Mucosa of rectum (tissue), 2 donors: ENCODE measurements around the gene ZNF609.
"Not testable (repeated sequence)": the region's sequence is repeated elsewhere in the genome, so short reads cannot be mapped to it uniquely, and the experiment has no call there.

Source experiments
- H3K27ac ChIP-seq, 2 donors: one replicate each; pipeline ENCODE4 v1.7.0; 2013; ENCODE audit warnings: inconsistent platforms in 2 of 2, low read depth in 2 of 2, low read length in 2 of 2
- H3K27me3 ChIP-seq, 2 donors: one replicate each; pipeline ENCODE4 v1.7.0; 2013; ENCODE audit warnings: low read length in 2 of 2; ENCODE audit not compliant: control insufficient read depth in 2 of 2, insufficient read depth in 2 of 2
- H3K36me3 ChIP-seq, 2 donors: one replicate each; pipeline ENCODE4 v1.7.0; 2013; ENCODE audit warnings: low read length in 2 of 2; ENCODE audit not compliant: control insufficient read depth in 2 of 2, insufficient read depth in 2 of 2
- H3K4me1 ChIP-seq, 2 donors: one replicate each; pipeline ENCODE4 v1.7.0; 2013; ENCODE audit warnings: low read length in 2 of 2, mild to moderate bottlenecking in 1 of 2; ENCODE audit not compliant: control insufficient read depth in 2 of 2, insufficient read depth in 2 of 2
- H3K4me3 ChIP-seq, 2 donors: one replicate each; pipeline ENCODE4 v1.7.0; 2013; ENCODE audit warnings: low read length in 2 of 2
- H3K9ac ChIP-seq, 2 donors: one replicate each; pipeline ENCODE4 v1.7.0; 2013; ENCODE audit warnings: low read length in 2 of 2, low read depth in 1 of 2, mild to moderate bottlenecking in 1 of 2
- H3K9me3 ChIP-seq, 2 donors: one replicate each; pipeline ENCODE4 v1.7.0; 2013; ENCODE audit warnings: low read length in 2 of 2; ENCODE audit not compliant: control insufficient read depth in 2 of 2
- donor health status: healthy.
- donor health status: Normal muscosa, but diverticular disease.

The ZNF609 gene

DNA sequence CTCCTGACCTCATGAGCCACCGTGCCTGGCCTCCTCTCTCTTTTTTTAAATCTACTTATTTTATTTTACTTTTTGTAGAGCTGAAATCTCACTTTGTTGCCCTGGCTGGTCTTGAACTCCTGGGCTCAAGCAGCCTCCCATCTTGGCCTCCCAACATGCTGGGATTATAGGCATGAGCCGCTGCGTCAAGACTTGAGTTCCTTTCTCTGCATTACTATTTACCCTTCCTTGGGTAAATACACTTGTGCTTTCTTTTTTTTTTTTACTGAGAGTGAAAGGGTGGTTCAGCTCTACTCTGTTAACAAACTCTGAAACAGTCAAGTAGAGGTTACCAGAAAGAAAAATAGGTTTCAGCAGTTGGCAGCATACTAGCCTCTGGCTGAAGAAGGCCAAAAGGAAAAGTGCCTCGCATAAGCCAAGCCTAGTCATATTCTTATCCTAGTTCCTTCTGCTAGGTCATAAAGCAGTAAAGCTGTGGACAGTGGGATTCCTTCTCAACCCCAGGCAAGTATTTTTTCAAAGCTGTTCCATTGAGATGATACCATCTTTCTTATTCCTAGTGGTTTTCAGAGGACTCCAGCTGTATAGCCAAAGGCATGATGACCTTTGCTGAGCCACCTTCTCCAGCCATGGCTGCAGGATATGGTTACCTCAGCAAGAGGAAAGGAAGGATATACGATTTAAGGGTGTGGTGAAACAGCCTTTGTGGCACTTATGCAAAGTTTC, 179.9 kb downstream of the ZNF609 start:
- peak overlapping the region in 1 of 2 donors; percentile 13 for H3K9ac ChIP-seq
- no peaks in the 10 kb centered on the region for H3K36me3 ChIP-seq
- H3K9me3 ChIP-seq = peaks cover 0 to 3% of the 10 kb centered on the region in 2 donors
- H3K4me3 ChIP-seq = no peak overlapping the region
- H3K27ac ChIP-seq = peak overlapping the region; percentile 75 to 80
- H3K4me1 ChIP-seq = peaks cover 39 to 47% of the 10 kb centered on the region in 2 donors
- no peaks in the 10 kb centered on the region for H3K27me3 ChIP-seq

DNA sequence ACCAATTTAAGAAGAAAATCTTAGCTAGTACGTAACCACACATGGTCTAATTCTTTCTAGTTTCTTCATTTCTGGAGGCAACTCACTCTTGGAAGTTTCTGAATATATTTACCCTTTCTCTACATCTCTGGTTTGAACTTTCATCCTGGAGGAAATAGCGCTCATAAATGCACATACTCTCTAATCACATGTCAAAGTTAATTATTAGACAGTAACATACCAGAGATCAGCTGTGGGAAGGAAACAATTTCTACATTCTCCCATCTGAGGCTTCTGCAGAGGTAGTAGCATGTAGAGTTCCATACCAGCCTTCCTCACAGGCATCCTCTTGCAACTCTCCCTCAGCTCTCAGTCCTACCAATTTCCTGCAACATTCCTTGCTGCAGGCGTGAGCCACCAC, 182.5 kb downstream of the ZNF609 start:
- Histone ChIP-seq H3K4me3 (peak overlapping the region; percentile 20 to 59), H3K36me3 (no peaks in the 10 kb centered on the region), H3K27ac (peak overlapping the region in 1 of 2 donors; percentile 25), H3K27me3 (no peaks in the 10 kb centered on the region), H3K9me3 (no peaks in the 10 kb centered on the region), H3K4me1 (peaks cover 31 to 35% of the 10 kb centered on the region in 2 donors), H3K9ac (no peak overlapping the region)

DNA sequence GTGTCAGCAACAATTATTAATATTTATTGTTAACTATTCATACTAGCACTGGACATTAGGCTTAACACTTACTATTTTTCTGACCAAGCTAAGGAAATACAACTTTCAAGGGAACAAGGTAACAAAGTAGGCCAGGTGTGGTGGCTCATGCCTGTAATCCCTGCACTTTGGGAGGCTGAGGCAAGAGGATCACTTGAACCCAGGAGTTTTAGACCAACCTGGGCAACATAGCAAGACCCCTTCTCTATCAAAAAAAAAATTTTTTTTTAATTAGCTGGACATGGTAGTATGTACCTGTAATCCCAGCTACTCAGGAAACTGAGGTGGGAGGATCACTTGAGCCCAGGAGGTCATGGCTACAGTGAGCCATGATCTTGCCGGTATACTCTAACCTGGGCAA, 183.3 kb downstream of the ZNF609 start:
- Histone ChIP-seq H3K27ac (peak overlapping the region; percentile 25 to 38), H3K4me3 (peak overlapping the region in 1 of 2 donors; percentile 59)

DNA sequence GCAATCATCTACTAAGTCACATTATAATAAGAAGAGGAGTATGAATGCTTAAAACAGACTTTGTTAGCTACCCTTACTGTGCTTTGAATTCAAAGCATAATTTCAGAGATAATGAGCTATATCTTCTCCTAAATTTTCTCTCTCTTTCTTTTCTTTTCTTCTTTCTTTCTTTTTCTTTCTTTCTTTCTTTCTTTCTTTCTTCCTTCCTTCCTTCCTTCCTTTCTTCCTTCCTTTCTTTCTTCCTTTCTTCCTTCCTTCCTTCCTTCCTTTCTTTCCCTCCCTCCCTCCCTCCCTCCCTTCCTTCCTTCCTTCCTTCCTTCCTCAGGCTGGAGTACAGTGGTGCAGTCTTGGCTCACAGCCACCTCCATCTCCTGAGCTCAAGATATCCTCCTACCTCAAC, 184.4 kb downstream of the ZNF609 start:
- H3K4me3 ChIP-seq, H3K9me3 ChIP-seq, H3K27ac ChIP-seq, H3K9ac ChIP-seq, H3K27me3 ChIP-seq, H3K36me3 ChIP-seq: not testable (repeated sequence)
- peaks cover 24 to 29% of the 10 kb centered on the region in 2 donors for H3K4me1 ChIP-seq

More for the DNA sequence above, 183.3 kb downstream of the ZNF609 start:
- Histone ChIP-seq H3K27me3 (no peaks in the 10 kb centered on the region), H3K9ac (no peak overlapping the region), H3K36me3 (no peaks in the 10 kb centered on the region), H3K9me3 (no peaks in the 10 kb centered on the region), H3K4me1 (peaks cover 31 to 35% of the 10 kb centered on the region in 2 donors)

DNA sequence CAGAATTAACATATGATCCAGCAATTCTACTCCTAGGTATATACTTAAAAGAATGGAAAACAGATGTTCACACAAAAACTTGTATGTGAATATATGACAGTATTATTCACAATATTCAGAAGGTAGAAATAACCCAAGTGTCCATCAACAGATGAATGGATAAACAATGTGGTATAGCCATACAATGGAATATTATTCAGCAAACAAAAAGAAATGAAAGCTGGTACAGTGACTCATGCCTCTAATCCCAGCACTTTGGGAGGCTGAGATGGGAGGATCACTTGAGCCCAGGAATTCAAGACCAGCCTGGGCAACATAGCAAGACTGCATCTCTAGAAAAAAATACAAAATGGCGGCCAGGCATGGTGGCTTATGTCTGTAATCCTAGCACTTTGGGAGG, 185.6 kb downstream of the ZNF609 start:
- no peak overlapping the region for H3K9ac ChIP-seq
- H3K27ac ChIP-seq = no peak overlapping the region
- no peaks in the 10 kb centered on the region for H3K9me3 ChIP-seq
- peaks cover 12 to 19% of the 10 kb centered on the region in 2 donors for H3K4me1 ChIP-seq
- no peak overlapping the region for H3K4me3 ChIP-seq
- H3K27me3 ChIP-seq = no peaks in the 10 kb centered on the region
- H3K36me3 ChIP-seq = no peaks in the 10 kb centered on the region

DNA sequence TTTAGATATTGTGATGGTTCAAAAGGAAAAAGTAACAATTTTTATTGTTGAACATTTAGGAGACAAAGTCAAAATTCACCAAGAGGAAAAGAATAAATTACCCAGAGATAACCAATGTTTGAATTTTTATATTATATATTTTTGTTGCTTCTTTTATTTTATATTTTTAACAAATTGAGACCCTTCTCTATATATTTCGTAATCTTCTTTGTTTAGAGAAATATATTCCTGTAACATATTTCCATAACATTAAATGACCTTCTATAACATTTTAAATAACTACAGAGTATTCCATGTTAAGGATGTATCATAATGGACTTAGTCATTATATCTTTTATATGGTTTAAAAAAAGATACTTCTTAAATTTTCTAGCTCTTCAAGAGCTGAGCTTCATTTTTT, 187.0 kb downstream of the ZNF609 start:
- Histone ChIP-seq H3K27me3 (no peaks in the 10 kb centered on the region), H3K36me3 (no peaks in the 10 kb centered on the region), H3K4me1 (peaks cover 13 to 24% of the 10 kb centered on the region in 2 donors), H3K9me3 (no peaks in the 10 kb centered on the region), H3K4me3 (no peak overlapping the region), H3K9ac (no peak overlapping the region), H3K27ac (no peak overlapping the region)

DNA sequence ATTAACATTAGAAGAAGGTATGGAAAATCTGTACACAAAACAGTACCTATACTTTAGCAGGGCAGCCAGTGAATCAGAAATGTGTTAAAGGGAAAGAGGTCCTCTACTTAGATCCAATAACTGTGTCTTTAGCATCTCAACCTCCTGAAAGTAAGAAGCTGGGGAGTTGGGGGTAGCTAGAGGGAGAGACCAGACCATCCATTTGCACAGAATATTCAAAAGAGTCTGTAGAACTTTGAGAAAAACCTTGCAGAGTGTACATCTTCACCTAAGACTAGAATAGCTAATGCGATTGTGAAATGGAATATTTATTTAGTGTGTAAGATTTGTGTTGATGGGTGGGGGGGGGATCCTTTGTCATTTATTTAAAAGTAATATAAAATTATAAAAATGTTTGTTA, 190.2 kb downstream of the ZNF609 start:
- H3K27ac ChIP-seq = no peak overlapping the region
- peaks cover 5 to 10% of the 10 kb centered on the region in 2 donors for H3K4me1 ChIP-seq
- H3K9ac ChIP-seq = no peak overlapping the region
- no peaks in the 10 kb centered on the region for H3K27me3 ChIP-seq
- H3K4me3 ChIP-seq = no peak overlapping the region
- no peaks in the 10 kb centered on the region for H3K9me3 ChIP-seq
- no peaks in the 10 kb centered on the region for H3K36me3 ChIP-seq

DNA sequence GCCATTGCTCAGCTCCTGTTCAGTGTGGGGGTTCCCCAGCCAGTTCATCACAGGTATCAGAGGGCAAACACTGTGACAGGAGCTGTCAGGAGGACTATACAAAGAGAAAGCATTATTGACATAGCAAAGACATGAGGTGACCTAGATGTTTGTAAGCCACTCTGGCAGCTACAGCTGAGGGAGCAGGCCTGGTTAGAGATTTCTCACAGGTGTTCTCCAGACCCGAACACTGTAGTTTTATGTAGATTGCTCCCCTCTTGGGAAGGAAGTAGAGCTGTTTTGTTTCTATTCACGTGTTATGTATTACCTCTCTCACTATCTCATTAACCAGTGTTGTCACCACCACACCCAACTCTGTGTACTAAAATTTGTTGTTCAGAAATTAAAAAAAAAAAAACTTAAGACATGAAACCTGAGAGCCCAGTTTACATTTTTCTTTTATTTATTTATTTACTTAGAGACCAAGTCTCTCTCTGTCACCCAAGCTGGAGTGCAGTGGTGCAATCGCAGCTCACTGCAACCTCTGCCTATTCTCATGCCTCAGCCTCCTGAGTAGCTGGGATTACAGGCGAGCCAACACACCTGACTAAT, 191.3 kb downstream of the ZNF609 start:
- H3K27me3 ChIP-seq = no peaks in the 10 kb centered on the region

DNA sequence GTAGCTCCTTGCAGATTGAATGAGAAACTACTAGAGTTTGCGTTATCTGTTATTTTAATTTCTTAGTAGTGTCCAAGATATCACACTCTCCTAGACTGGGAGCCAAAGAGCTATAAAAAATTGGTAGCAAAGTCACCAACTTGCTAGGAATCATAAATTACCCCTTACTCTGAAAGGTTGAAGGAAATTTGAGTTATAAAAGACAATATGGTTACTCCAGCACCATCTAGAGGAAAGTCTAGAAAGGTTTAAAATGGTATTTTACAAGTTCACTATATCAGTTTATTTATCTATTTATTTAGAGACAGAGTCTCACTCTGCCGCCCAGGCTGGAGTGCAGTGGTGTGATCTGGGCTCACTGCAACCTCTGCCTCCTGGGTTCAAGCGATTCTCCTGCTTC, 193.4 kb downstream of the ZNF609 start:
- Histone ChIP-seq H3K27ac (no peak overlapping the region), H3K27me3 (no peaks in the 10 kb centered on the region), H3K4me3 (no peak overlapping the region), H3K36me3 (no peaks in the 10 kb centered on the region), H3K9me3 (no peaks in the 10 kb centered on the region), H3K4me1 (peaks cover 5 to 10% of the 10 kb centered on the region in 2 donors), H3K9ac (no peak overlapping the region)

More for the DNA sequence above, 191.3 kb downstream of the ZNF609 start:
- H3K9ac ChIP-seq = no peak overlapping the region
- H3K36me3 ChIP-seq = no peaks in the 10 kb centered on the region
- no peak overlapping the region for H3K4me3 ChIP-seq
- no peaks in the 10 kb centered on the region for H3K9me3 ChIP-seq
- H3K27ac ChIP-seq = peak overlapping the region; percentile 0 to 39
- H3K4me1 ChIP-seq = peaks cover 5 to 10% of the 10 kb centered on the region in 2 donors

DNA sequence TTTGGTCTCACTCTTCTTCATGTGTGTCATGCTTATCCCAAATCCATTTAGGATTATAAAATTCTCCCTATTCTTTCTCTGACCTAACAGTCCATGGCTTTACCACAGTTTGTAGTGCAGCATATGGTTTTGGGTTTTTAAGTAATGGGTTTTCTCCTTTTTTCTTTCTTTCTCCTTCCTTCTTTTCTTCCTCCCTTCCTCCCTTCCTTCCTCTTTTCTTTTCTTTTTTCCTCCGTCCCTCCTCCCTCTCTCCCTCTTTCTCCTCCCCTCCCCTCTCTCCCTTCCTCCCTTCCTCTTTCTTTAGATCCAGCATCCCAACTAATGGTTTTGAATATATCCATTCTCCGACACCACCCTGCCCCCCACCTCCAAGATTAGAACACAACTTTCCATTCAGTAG, 196.1 kb downstream of the ZNF609 start:
- no peak overlapping the region for H3K4me3 ChIP-seq
- no peak overlapping the region for H3K27ac ChIP-seq
- no peaks in the 10 kb centered on the region for H3K9me3 ChIP-seq
- no peaks in the 10 kb centered on the region for H3K27me3 ChIP-seq
- no peak overlapping the region for H3K9ac ChIP-seq
- H3K36me3 ChIP-seq = no peaks in the 10 kb centered on the region
- peaks cover 5 to 8% of the 10 kb centered on the region in 2 donors for H3K4me1 ChIP-seq
